ENCODE measurements around the gene METTL15.

DNA sequence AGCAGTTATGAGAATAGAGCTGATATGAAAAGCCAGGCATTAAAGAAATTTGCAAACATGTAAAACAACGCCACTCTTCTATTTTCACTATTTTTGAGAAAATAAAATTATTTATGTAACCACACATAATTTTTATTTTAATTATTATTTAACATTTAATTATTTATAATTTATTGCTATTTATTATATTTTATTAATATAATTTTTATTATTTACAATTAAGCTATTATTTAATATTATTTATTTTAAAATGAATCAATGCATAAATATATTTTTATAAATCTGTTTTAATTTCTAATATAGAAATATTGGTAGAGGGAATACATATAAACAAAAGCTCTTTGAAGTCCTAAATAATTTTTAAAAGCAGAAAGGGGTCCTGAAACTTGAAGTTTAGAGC lies 36.9 kb upstream of the METTL15 start:
- TF ChIP-seq, protein P1, sequence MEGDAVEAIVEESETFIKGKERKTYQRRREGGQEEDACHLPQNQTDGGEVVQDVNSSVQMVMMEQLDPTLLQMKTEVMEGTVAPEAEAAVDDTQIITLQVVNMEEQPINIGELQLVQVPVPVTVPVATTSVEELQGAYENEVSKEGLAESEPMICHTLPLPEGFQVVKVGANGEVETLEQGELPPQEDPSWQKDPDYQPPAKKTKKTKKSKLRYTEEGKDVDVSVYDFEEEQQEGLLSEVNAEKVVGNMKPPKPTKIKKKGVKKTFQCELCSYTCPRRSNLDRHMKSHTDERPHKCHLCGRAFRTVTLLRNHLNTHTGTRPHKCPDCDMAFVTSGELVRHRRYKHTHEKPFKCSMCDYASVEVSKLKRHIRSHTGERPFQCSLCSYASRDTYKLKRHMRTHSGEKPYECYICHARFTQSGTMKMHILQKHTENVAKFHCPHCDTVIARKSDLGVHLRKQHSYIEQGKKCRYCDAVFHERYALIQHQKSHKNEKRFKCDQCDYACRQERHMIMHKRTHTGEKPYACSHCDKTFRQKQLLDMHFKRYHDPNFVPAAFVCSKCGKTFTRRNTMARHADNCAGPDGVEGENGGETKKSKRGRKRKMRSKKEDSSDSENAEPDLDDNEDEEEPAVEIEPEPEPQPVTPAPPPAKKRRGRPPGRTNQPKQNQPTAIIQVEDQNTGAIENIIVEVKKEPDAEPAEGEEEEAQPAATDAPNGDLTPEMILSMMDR (conservative IDR thresholded peaks at IDR 0.05; ENCODE audit: low read depth, low read length) = no peak
- TF ChIP-seq EZH2phosphoT487 (IDR thresholded peaks at IDR 0.05; ENCODE audit: borderline replicate concordance, low read length) = no peak
